Gastrocnemius medialis (tissue), 4 donors: ENCODE data around the gene FAH. TPM values are rescaled to one million over a fixed set of nuclear protein-coding genes. Genes with fewer than 3 reads are reported as not detected.
"Not testable (repeated sequence)": the region's sequence is repeated elsewhere in the genome, so short reads cannot be mapped to it uniquely, and the experiment has no call there.

Experiments
- ATAC-seq, 2 donors: fragments of 150-250 bp; one replicate each; pipeline ENCODE4 v1.9.1; 2016
- DNase-seq, 2 donors: peaks; one replicate each; pipeline ENCODE4 v3.0.0-alpha.2; 2019
- H3K27ac ChIP-seq, 4 donors: fragments of 200-600 bp; sonication (generic); 1 replicate in 1 of 4; 2 replicates in 3 of 4; pipeline ENCODE4 v1.5.1; 2016 to 2018; ENCODE audit warnings: mild to moderate bottlenecking in 2 of 4, moderate library complexity in 1 of 4
- H3K27me3 ChIP-seq, 3 donors: fragments of 200-600 bp; sonication (generic) in 2 of 3; 1 replicate in 1 of 3; 2 replicates in 2 of 3; pipeline versions ENCODE4 v1.5.1 to v1.6.0; 2016 to 2019; ENCODE audit warnings: mild to moderate bottlenecking in 1 of 3, moderate library complexity in 1 of 3
- H3K36me3 ChIP-seq, 2 donors: fragments of 200-600 bp; sonication (generic) in 1 of 2; one replicate each; pipeline ENCODE4 v1.5.1; 2017 to 2018
- H3K4me1 ChIP-seq, 2 donors: fragments of 200-600 bp; sonication (generic) in 1 of 2; one replicate each; pipeline ENCODE4 v1.5.1; 2016 to 2017; ENCODE audit warnings: mild to moderate bottlenecking in 2 of 2
- H3K4me3 ChIP-seq, 4 donors: fragments of 200-600 bp; sonication (generic) in 3 of 4; 1 replicate in 1 of 4; 2 replicates in 3 of 4; pipeline ENCODE4 v1.5.1; 2016 to 2019; ENCODE audit warnings: mild to moderate bottlenecking in 2 of 4
- H3K9me3 ChIP-seq, 3 donors: fragments of 200-600 bp; sonication (generic) in 2 of 3; 1 replicate in 1 of 3; 2 replicates in 2 of 3; pipeline ENCODE4 v1.5.1; 2016 to 2019
- POLR2A ChIP-seq, 2 donors: fragments of 450-650 bp; IDR thresholded peaks; one replicate each; pipeline ENCODE4 v1.6.1; 2017; ENCODE audit warnings: antibody characterized with exemption in 2 of 2, mild to moderate bottlenecking in 2 of 2, moderate library complexity in 2 of 2
- in situ Hi-C, 4 donors: fragments of 200-750 bp; cut with MboI; loops; one replicate each; pipeline versions ENCODE4 v1.15.0 to v1.8.0; 2017; ENCODE audit warnings: low sequenced_read_pairs in 4 of 4
- intact Hi-C: fragments of 100-400 bp; cut with DNase I; formaldehyde crosslinking; loops from one replicate; pipeline ENCODE4 v1.15.1; 2023; ENCODE audit warnings: low total_unique reads
- total RNA-seq, 4 donors: library from RNA; depleted of rRNA; stranded (reverse); fragments of >200 nt; gene quantifications; one replicate each; pipeline versions ENCODE4 v1.1.0 to v1.2.3, GENCODE V29; 2016
- TF ChIP-seq, protein P1 (sequence below), 5 experiments: fragments of 450-650 bp in 3 of 5; fragments of 200-600 bp in 2 of 5; sonication (generic) in 2 of 5; IDR thresholded peaks in 4 of 5; conservative IDR thresholded peaks in 1 of 5; 1 replicate in 4 of 5; 2 replicates in 1 of 5; pipeline ENCODE4 v1.5.1; 2016 to 2019; ENCODE audit warnings: antibody characterized with exemption in 5 of 5, mild to moderate bottlenecking in 3 of 5, moderate library complexity in 3 of 5

FAH gene
- total RNA-seq, 4 donors from 2014 or later: 7.7 to 16.7 (median 12.3) TPM

DNA sequence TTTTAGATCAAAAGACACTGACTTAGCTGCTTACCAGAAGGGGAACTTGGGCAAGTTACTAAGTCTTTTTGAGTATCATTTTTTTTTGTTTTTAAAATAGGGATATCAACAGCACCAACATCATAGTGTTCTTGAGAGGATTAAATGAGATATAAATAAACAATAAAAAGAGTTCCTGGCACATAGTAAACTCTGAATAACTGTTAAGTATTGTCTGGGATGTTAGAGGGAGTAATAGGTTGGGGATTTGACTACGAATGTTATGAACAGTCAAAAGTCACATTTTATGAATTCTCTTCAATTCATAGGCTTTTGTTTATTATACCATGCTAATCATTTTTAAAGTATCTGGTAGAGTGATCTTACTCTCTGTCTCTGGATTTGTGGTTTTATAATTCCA, 37.8 kb upstream of the FAH start:
- intact Hi-C loops: no loop called here
- H3K36me3 ChIP-seq: no peaks in the 10 kb centered on the region
- H3K4me1 ChIP-seq: peaks cover 42% of the 10 kb centered on the region in 2 donors
- ATAC-seq (no peak), DNase-seq (no peak)
- no peaks in the 10 kb centered on the region for H3K9me3 ChIP-seq
- in situ Hi-C loops: no loop called here
- H3K27ac ChIP-seq: no peak overlapping the region
- H3K4me3 ChIP-seq: no peak overlapping the region
- no peak for TF ChIP-seq POLR2A (IDR thresholded peaks at IDR 0.05)
- TF ChIP-seq, protein P1, sequence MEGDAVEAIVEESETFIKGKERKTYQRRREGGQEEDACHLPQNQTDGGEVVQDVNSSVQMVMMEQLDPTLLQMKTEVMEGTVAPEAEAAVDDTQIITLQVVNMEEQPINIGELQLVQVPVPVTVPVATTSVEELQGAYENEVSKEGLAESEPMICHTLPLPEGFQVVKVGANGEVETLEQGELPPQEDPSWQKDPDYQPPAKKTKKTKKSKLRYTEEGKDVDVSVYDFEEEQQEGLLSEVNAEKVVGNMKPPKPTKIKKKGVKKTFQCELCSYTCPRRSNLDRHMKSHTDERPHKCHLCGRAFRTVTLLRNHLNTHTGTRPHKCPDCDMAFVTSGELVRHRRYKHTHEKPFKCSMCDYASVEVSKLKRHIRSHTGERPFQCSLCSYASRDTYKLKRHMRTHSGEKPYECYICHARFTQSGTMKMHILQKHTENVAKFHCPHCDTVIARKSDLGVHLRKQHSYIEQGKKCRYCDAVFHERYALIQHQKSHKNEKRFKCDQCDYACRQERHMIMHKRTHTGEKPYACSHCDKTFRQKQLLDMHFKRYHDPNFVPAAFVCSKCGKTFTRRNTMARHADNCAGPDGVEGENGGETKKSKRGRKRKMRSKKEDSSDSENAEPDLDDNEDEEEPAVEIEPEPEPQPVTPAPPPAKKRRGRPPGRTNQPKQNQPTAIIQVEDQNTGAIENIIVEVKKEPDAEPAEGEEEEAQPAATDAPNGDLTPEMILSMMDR (IDR thresholded peaks at IDR 0.05 in 4 of 5, conservative IDR thresholded peaks at IDR 0.05 in 1 of 5): no peak
- no peaks in the 10 kb centered on the region for H3K27me3 ChIP-seq

DNA sequence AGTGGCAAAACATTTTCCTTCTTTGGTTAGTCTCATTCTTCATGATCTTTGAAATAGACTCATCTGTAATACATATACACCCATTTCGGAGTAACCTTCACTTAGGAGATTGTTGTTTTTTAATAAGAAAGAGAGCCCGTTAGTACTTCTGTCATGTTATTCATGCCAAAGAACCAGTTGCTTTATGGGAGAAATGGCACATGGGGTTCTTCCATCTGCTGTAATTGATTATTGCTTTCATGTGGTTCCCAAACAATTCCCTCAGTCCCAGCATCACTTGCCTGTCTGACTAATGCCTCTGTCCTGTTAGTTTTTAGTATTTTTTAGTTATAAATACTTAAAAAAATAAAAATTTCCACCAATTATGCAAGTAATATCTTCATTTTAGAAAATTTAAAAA, 33.8 kb upstream of the FAH start:
- DNase-seq: no peak
- TF ChIP-seq, protein P1 (IDR thresholded peaks at IDR 0.05 in 4 of 5, conservative IDR thresholded peaks at IDR 0.05 in 1 of 5): no peak
- no peak for TF ChIP-seq POLR2A (IDR thresholded peaks at IDR 0.05)
- Histone ChIP-seq H3K36me3 (peaks cover 0 to 22% of the 10 kb centered on the region in 2 donors), H3K4me3 (no peak overlapping the region), H3K4me1 (peaks cover 20 to 22% of the 10 kb centered on the region in 2 donors), H3K27me3 (no peaks in the 10 kb centered on the region), H3K27ac (no peak overlapping the region), H3K9me3 (no peaks in the 10 kb centered on the region)
- ATAC-seq: no peak
- intact Hi-C loops (no loop called here), in situ Hi-C loops (no loop called here)

DNA sequence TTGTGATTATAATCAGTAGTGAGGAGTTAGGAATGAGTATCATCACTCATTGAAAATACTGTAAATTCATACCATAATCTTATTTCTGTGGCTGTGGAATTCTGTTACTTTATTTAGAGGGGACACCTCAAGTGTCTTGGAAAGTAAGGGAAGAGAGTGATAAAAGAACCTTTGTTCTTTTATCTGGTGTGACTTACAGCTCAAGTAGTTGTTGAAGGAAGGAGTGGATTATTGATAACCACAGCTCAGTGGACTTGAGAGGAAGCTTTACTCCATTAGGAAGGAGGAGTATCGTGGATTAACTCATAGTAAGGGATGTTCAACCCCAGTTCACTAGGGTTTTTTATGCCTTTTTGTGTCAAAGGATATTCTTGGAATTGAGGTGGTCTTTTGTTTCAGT, 32.2 kb upstream of the FAH start:
- in situ Hi-C loops: no loop called here
- intact Hi-C loops: no loop called here
- H3K36me3 ChIP-seq: peaks cover 0 to 38% of the 10 kb centered on the region in 2 donors
- no peak overlapping the region for H3K4me3 ChIP-seq
- DNase-seq (no peak), ATAC-seq (no peak)
- TF ChIP-seq POLR2A (IDR thresholded peaks at IDR 0.05): no peak
- TF ChIP-seq, protein P1 (IDR thresholded peaks at IDR 0.05 in 4 of 5, conservative IDR thresholded peaks at IDR 0.05 in 1 of 5): no peak
- H3K27ac ChIP-seq: no peak overlapping the region
- no peaks in the 10 kb centered on the region for H3K9me3 ChIP-seq
- H3K27me3 ChIP-seq: no peaks in the 10 kb centered on the region
- H3K4me1 ChIP-seq: peaks cover 4 to 5% of the 10 kb centered on the region in 2 donors

DNA sequence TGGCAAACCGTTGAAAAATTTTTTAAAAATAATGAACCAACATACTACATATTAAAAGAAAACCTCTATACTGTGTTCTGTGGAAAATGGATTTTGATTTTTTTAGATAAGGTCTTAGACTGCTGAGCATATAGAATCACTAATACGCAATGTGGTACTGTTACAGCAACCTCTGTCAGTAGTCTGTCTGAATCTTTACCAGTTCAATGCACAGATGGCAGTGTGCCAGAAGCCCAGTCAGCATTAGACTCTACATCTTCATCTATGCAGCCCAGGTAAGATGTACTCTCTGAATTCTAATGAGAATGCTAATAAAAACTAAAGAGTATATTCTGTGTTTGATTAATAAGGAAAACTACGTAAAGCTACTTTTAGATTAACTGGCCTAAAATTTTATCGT, 31.3 kb upstream of the FAH start:
- Histone ChIP-seq H3K27ac (no peak overlapping the region), H3K36me3 (peaks cover 0 to 41% of the 10 kb centered on the region in 2 donors), H3K9me3 (no peaks in the 10 kb centered on the region), H3K27me3 (no peaks in the 10 kb centered on the region), H3K4me3 (no peak overlapping the region), H3K4me1 (no peaks in the 10 kb centered on the region)
- intact Hi-C loops: no loop called here
- in situ Hi-C loops: no loop called here
- DNase-seq (no peak), ATAC-seq (no peak)
- no peak for TF ChIP-seq POLR2A (IDR thresholded peaks at IDR 0.05)
- TF ChIP-seq, protein P1 (IDR thresholded peaks at IDR 0.05 in 4 of 5, conservative IDR thresholded peaks at IDR 0.05 in 1 of 5): no peak

DNA sequence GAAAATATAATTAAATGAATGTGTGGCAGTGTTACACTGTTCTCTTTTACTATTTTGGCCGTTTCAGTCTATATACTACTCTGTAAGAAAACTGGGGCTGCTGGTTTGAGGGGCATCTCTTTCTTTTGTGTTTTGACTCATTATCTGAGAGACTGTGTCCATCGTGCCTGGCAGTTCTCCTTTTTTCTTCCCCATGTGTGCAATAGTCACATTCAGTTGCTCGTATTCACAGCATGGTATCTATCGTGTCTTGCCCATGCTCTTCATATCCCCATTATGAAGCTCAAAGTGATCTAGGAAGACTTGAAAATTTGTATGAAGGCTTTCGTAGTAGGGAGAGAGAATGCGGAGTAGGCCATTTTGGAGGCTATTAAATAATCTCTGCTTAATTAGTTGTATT, 29.8 kb upstream of the FAH start:
- in situ Hi-C loops (no loop called here), intact Hi-C loops (no loop called here)
- no peak for DNase-seq
- Histone ChIP-seq H3K36me3 (peaks cover 0 to 41% of the 10 kb centered on the region in 2 donors), H3K4me3 (no peak overlapping the region), H3K4me1 (no peaks in the 10 kb centered on the region), H3K27me3 (no peaks in the 10 kb centered on the region), H3K9me3 (no peaks in the 10 kb centered on the region), H3K27ac (no peak overlapping the region)
- TF ChIP-seq, protein P1 (IDR thresholded peaks at IDR 0.05 in 4 of 5, conservative IDR thresholded peaks at IDR 0.05 in 1 of 5): no peak
- no peak for TF ChIP-seq POLR2A (IDR thresholded peaks at IDR 0.05)
- no peak for ATAC-seq

DNA sequence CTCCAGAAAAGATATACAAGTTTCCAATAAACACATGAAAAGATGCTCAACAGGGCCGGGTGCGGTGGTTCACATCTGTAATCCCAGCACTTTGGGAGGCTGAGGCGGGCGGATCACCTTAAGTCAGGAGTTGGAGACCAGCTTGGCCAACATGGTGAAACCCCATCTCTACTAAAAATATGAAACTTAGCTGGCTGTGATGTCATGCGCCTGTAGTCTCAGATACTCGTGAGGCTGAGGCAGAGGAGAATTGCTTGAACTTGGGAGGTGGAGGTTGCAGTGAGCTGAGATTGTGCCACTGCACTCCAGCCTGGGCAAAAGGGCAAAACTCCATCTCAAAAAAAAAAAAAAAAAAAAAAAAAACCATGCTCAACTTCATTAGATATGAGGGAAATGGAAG, 25.5 kb upstream of the FAH start:
- H3K27ac ChIP-seq, DNase-seq, H3K4me1 ChIP-seq, H3K9me3 ChIP-seq, in situ Hi-C loops, H3K4me3 ChIP-seq, H3K27me3 ChIP-seq, intact Hi-C loops: not testable (repeated sequence)
- peak in 1 of 2 donors; percentile 63 for ATAC-seq
- peaks cover 0 to 48% of the 10 kb centered on the region in 2 donors for H3K36me3 ChIP-seq
